Suprapubic skin (tissue), 4 donors: ENCODE data around the gene RBM33. TPM values are rescaled to one million over a fixed set of nuclear protein-coding genes. Genes with fewer than 3 reads are reported as not detected.

Experiments used
- DNase-seq, 2 donors: peaks; one replicate each; pipeline ENCODE4 v3.0.0-alpha.2; 2019; ENCODE audit warnings: low spot score in 2 of 2
- H3K27ac ChIP-seq: fragments of 200-600 bp; sonication (generic); one replicate; pipeline ENCODE4 v1.5.1; 2019
- H3K27me3 ChIP-seq: fragments of 200-600 bp; sonication (generic); one replicate; pipeline ENCODE4 v1.5.1; 2019
- H3K36me3 ChIP-seq: fragments of 200-600 bp; sonication (generic); one replicate; pipeline ENCODE4 v1.5.1; 2019
- H3K4me1 ChIP-seq: fragments of 200-600 bp; sonication (generic); one replicate; pipeline ENCODE4 v1.5.1; 2019
- H3K4me3 ChIP-seq: fragments of 200-600 bp; sonication (generic); one replicate; pipeline ENCODE4 v1.5.1; 2019; ENCODE audit warnings: mild to moderate bottlenecking
- H3K9me3 ChIP-seq: fragments of 200-600 bp; sonication (generic); one replicate; pipeline ENCODE4 v1.5.1; 2019
- CTCF ChIP-seq, 2 donors: fragments of 200-600 bp in 1 of 2; fragments of 450-650 bp in 1 of 2; sonication (generic) in 1 of 2; IDR thresholded peaks; one replicate each; pipeline ENCODE4 v1.5.1; 2016 to 2019; ENCODE audit warnings: antibody characterized with exemption in 2 of 2, mild to moderate bottlenecking in 1 of 2, moderate library complexity in 1 of 2
- EP300 ChIP-seq: sonication (generic); formaldehyde crosslinking; IDR thresholded peaks from one replicate; pipeline ENCODE4 v1.6.1; 2017; ENCODE audit warnings: antibody characterized with exemption
- POLR2A ChIP-seq, 2 donors: fragments of 450-650 bp; IDR thresholded peaks; one replicate each; pipeline ENCODE4 v1.6.1; 2017; ENCODE audit warnings: antibody characterized with exemption in 2 of 2, mild to moderate bottlenecking in 2 of 2, moderate library complexity in 2 of 2
- POLR2AphosphoS5 ChIP-seq, 3 donors: sonication (generic); formaldehyde crosslinking; IDR thresholded peaks; one replicate each; pipeline ENCODE4 v1.6.1; 2017; ENCODE audit warnings: antibody characterized with exemption in 3 of 3
- WGBS: methylation state at CpG from one replicate; pipeline ENCODE4 v1.1.5; 2018; 5-methylcytosine and 5-hydroxymethylcytosine counted together
- total RNA-seq, 4 donors: library from RNA; depleted of rRNA; stranded (reverse); fragments of >200 nt; gene quantifications; one replicate each; pipeline ENCODE4 v1.1.0, GENCODE V29; 2016

The RBM33 gene
- total RNA-seq, 4 donors from 2014 or later: 37.4 to 121 (median 58.2) TPM

- Histone ChIP-seq H3K4me1 (peaks cover 8% of the 10 kb centered on the region), H3K27ac (no peak overlapping the region), H3K36me3 (no peaks in the 10 kb centered on the region), H3K9me3 (no peaks in the 10 kb centered on the region), H3K27me3 (peaks cover 8% of the 10 kb centered on the region), H3K4me3 (no peak overlapping the region)
- peak in 1 of 2 donors; percentile 50 for DNase-seq
- TF ChIP-seq CTCF (IDR thresholded peaks at IDR 0.05) (no peak), EP300 (no peak), POLR2A (IDR thresholded peaks at IDR 0.05) (no peak), POLR2AphosphoS5 (IDR thresholded peaks at IDR 0.05) (no peak)
- WGBS: 82% methylated on average over 22 of the region's 22 CpGs
Observed at GRCh38 chr7:155788616-155789000, 144.1 kb downstream of the RBM33 start.

GRCh38 chr7:155789001-155789725 is 144.7 kb downstream of the RBM33 start:
- peaks cover 8% of the 10 kb centered on the region for H3K4me1 ChIP-seq
- WGBS: 75% methylated on average over 26 of the region's 29 CpGs
- no peaks in the 10 kb centered on the region for H3K9me3 ChIP-seq
- no peak for TF ChIP-seq CTCF (IDR thresholded peaks at IDR 0.05)
- TF ChIP-seq POLR2A (IDR thresholded peaks at IDR 0.05): no peak
- no peak for TF ChIP-seq EP300
- DNase-seq: peak in 1 of 2 donors; percentile 48
- H3K36me3 ChIP-seq: no peaks in the 10 kb centered on the region
- no peak overlapping the region for H3K4me3 ChIP-seq
- H3K27ac ChIP-seq: no peak overlapping the region
- peaks cover 8% of the 10 kb centered on the region for H3K27me3 ChIP-seq

- TF ChIP-seq EP300 (no peak), POLR2A (IDR thresholded peaks at IDR 0.05) (no peak), POLR2AphosphoS5 (IDR thresholded peaks at IDR 0.05) (no peak), CTCF (IDR thresholded peaks at IDR 0.05) (no peak)
- Histone ChIP-seq H3K36me3 (no peaks in the 10 kb centered on the region), H3K27me3 (peaks cover 11% of the 10 kb centered on the region), H3K4me3 (no peak overlapping the region), H3K9me3 (no peaks in the 10 kb centered on the region), H3K27ac (no peak overlapping the region), H3K4me1 (peaks cover 8% of the 10 kb centered on the region)
- no peak for DNase-seq
- 55% methylated on average over 8 of the region's 8 CpGs for WGBS
Observed at GRCh38 chr7:155790666-155791065, 146.2 kb downstream of the RBM33 start.

GRCh38 chr7:155791214-155791737 is 146.8 kb downstream of the RBM33 start:
- DNase-seq: no peak
- H3K9me3 ChIP-seq: no peaks in the 10 kb centered on the region
- TF ChIP-seq CTCF (IDR thresholded peaks at IDR 0.05): no peak
- no peak for TF ChIP-seq EP300
- no peak for TF ChIP-seq POLR2A (IDR thresholded peaks at IDR 0.05)
- TF ChIP-seq POLR2AphosphoS5 (IDR thresholded peaks at IDR 0.05): no peak
- H3K4me3 ChIP-seq: no peak overlapping the region
- WGBS: 84% methylated on average over 19 of the region's 19 CpGs
- no peak overlapping the region for H3K27ac ChIP-seq
- no peaks in the 10 kb centered on the region for H3K36me3 ChIP-seq
- peaks cover 17% of the 10 kb centered on the region for H3K27me3 ChIP-seq
- H3K4me1 ChIP-seq: peaks cover 8% of the 10 kb centered on the region

- H3K4me1 ChIP-seq: peaks cover 7% of the 10 kb centered on the region
- DNase-seq: no peak
- no peaks in the 10 kb centered on the region for H3K9me3 ChIP-seq
- no peaks in the 10 kb centered on the region for H3K36me3 ChIP-seq
- peaks cover 22% of the 10 kb centered on the region for H3K27me3 ChIP-seq
- TF ChIP-seq POLR2AphosphoS5 (IDR thresholded peaks at IDR 0.05) (no peak), POLR2A (IDR thresholded peaks at IDR 0.05) (no peak), EP300 (no peak), CTCF (IDR thresholded peaks at IDR 0.05) (no peak)
- WGBS: 77% methylated on average over 7 of the region's 7 CpGs
- no peak overlapping the region for H3K4me3 ChIP-seq
- H3K27ac ChIP-seq: no peak overlapping the region
Observed at GRCh38 chr7:155791836-155792235, 147.4 kb downstream of the RBM33 start.
